PFSK-1 (cell line): Measurements from ENCODE around the gene PRR36.

Source experiments
- POLR2AphosphoS5 ChIP-seq: IDR thresholded peaks from 2 replicates; pipeline ENCODE4 v1.6.1; 2012; ENCODE audit warnings: low read depth, mild to moderate bottlenecking, control low read depth, low read length, moderate library complexity
- REST ChIP-seq, 2 experiments: IDR thresholded peaks; 2 replicates each; pipeline versions ENCODE4 v1.6.1 to v1.8.0; 2011 to 2012; ENCODE audit warnings: low read depth in 2 of 2, low read length in 2 of 2, control low read depth in 1 of 2, inconsistent platforms in 1 of 2, mild to moderate bottlenecking in 1 of 2, moderate library complexity in 1 of 2; ENCODE audit not compliant: insufficient read depth in 1 of 2
- SIN3A ChIP-seq: IDR thresholded peaks from 2 replicates; pipeline ENCODE4 v1.6.1; 2012; ENCODE audit warnings: mild to moderate bottlenecking, low read length, moderate library complexity, borderline replicate concordance; ENCODE audit not compliant: insufficient read depth
- TAF1 ChIP-seq: IDR thresholded peaks from 2 replicates; pipeline ENCODE4 v1.6.1; 2012; ENCODE audit warnings: low read length, control low read depth, borderline replicate concordance; ENCODE audit not compliant: insufficient read depth

GRCh38 chr19:7842661-7843294 is 31.4 kb downstream of the PRR36 start:
- TF ChIP-seq POLR2AphosphoS5, result no peak
- no peak for TF ChIP-seq TAF1
- no peak for TF ChIP-seq REST (IDR thresholded peaks at IDR 0.05; ENCODE audit: insufficient read depth in 1 of 2, low read depth in 2 of 2, low read length in 2 of 2)
- no peak for TF ChIP-seq SIN3A
